Stimulated activated CD4-positive, alpha-beta T cell treated with anti-CD3 and anti-CD28 coated beads, Interleukin-1b, Interleukin-23, amount 100 ng/mL, for 4 hours (primary cell): Measurements from ENCODE around the gene XRCC3.

Experiments used
- DNase-seq, 2 donors: peaks; one replicate each; pipeline ENCODE4 v3.0.0-alpha.2; 2020; ENCODE audit warnings: low read depth in 2 of 2

Gene XRCC3

GRCh38 chr14:103707329-103708263 lies 7.7 kb downstream of the XRCC3 start:
- DNase-seq = no peak

- DNase-seq = no peak
These were observed 8.5 kb downstream of the XRCC3 start for GRCh38 chr14:103706551-103707328.

GRCh38 chr14:103705504-103706284 lies 9.6 kb downstream of the XRCC3 start:
- no peak for DNase-seq

- no peak for DNase-seq
These were observed 10.1 kb downstream of the XRCC3 start for GRCh38 chr14:103705118-103705503.

- no peak for DNase-seq
These were observed 10.5 kb downstream of the XRCC3 start for GRCh38 chr14:103704708-103705107.

GRCh38 chr14:103703433-103704385 lies 11.5 kb downstream of the XRCC3 start:
- DNase-seq = no peak

- DNase-seq = no peak
These were observed 12.5 kb downstream of the XRCC3 start for GRCh38 chr14:103702497-103703432.

- no peak for DNase-seq
These were observed 13.2 kb downstream of the XRCC3 start for GRCh38 chr14:103702095-103702494.

GRCh38 chr14:103700753-103701490 lies 14.3 kb downstream of the XRCC3 start:
- DNase-seq = no peak

GRCh38 chr14:103699901-103700752 lies 15.1 kb downstream of the XRCC3 start:
- no peak for DNase-seq

GRCh38 chr14:103699261-103699661 lies 16.0 kb downstream of the XRCC3 start:
- DNase-seq = no peak

GRCh38 chr14:103698380-103699260 lies 16.6 kb downstream of the XRCC3 start:
- no peak for DNase-seq

GRCh38 chr14:103697603-103698379 lies 17.5 kb downstream of the XRCC3 start:
- no peak for DNase-seq

- no peak for DNase-seq
These were observed 18.0 kb downstream of the XRCC3 start for GRCh38 chr14:103697206-103697602.

GRCh38 chr14:103696466-103697071 lies 18.7 kb downstream of the XRCC3 start:
- no peak for DNase-seq

GRCh38 chr14:103696070-103696402 lies 19.2 kb downstream of the XRCC3 start:
- no peak for DNase-seq
